Vagina (tissue), 2 donors: ENCODE results near the gene CCDC169. TPM values are rescaled to one million over a fixed set of nuclear protein-coding genes. Genes with fewer than 3 reads are reported as not detected.
"Not testable (repeated sequence)": the region's sequence is repeated elsewhere in the genome, so short reads cannot be mapped to it uniquely, and the experiment has no call there.

ENCODE experiments used
- DNase-seq, 2 donors: peaks; one replicate each; pipeline ENCODE4 v3.0.0-alpha.2; 2017; ENCODE audit errors: extremely low spot score in 2 of 2
- H3K27ac ChIP-seq: fragments of 200-600 bp; sonication (generic); one replicate; pipeline ENCODE4 v1.5.1; 2019
- H3K27me3 ChIP-seq: fragments of 200-600 bp; sonication (generic); one replicate; pipeline ENCODE4 v1.5.1; 2019
- H3K36me3 ChIP-seq, 2 donors: fragments of 200-600 bp; sonication (generic); one replicate each; pipeline ENCODE4 v1.5.1; 2017 to 2019
- H3K4me1 ChIP-seq: fragments of 200-600 bp; sonication (generic); one replicate; pipeline ENCODE4 v1.5.1; 2019
- H3K4me3 ChIP-seq, 2 donors: fragments of 200-600 bp; sonication (generic); 1 replicate in 1 of 2; 2 replicates in 1 of 2; pipeline ENCODE4 v1.5.1; 2016 to 2019
- H3K9me3 ChIP-seq: fragments of 200-600 bp; sonication (generic); one replicate; pipeline ENCODE4 v1.5.1; 2019
- CTCF ChIP-seq, 3 experiments: fragments of 450-650 bp in 2 of 3; fragments of 200-600 bp in 1 of 3; sonication (generic) in 1 of 3; IDR thresholded peaks; one replicate each; pipeline ENCODE4 v1.5.1; 2017 to 2019; ENCODE audit warnings: antibody characterized with exemption in 3 of 3, mild to moderate bottlenecking in 2 of 3, moderate library complexity in 2 of 3
- POLR2A ChIP-seq, 2 donors: fragments of 450-650 bp; IDR thresholded peaks; one replicate each; pipeline ENCODE4 v1.6.1; 2017; ENCODE audit warnings: antibody characterized with exemption in 2 of 2, mild to moderate bottlenecking in 2 of 2, moderate library complexity in 2 of 2
- POLR2AphosphoS5 ChIP-seq, 2 donors: sonication (generic); formaldehyde crosslinking; IDR thresholded peaks; one replicate each; pipeline ENCODE4 v1.9.0; 2017; ENCODE audit warnings: antibody characterized with exemption in 2 of 2, mild to moderate bottlenecking in 2 of 2, low read depth in 1 of 2; ENCODE audit not compliant: insufficient read depth in 1 of 2
- intact Hi-C: fragments of 100-400 bp; cut with DNase I; formaldehyde crosslinking; loops from one replicate; pipeline ENCODE4 v1.15.1; 2023
- total RNA-seq: library from RNA; depleted of rRNA; stranded (reverse); fragments of >200 nt; gene quantifications from one replicate; pipeline ENCODE4 v1.2.3, GENCODE V29; 2016

The CCDC169 gene
- total RNA-seq, 1 donor from 2014 or later, result not detected

GRCh38 chr13:36328821-36329220 lies 31.2 kb upstream of the CCDC169 start:
- H3K4me1 ChIP-seq, result peaks cover 38% of the 10 kb centered on the region
- H3K4me3 ChIP-seq, result no peak overlapping the region
- H3K36me3 ChIP-seq, result peaks cover 0 to 49% of the 10 kb centered on the region in 2 donors
- H3K27ac ChIP-seq, result no peak overlapping the region
- intact Hi-C loops, result no loop called here
- no peak for DNase-seq
- TF ChIP-seq CTCF (IDR thresholded peaks at IDR 0.05) (no peak), POLR2A (IDR thresholded peaks at IDR 0.05) (no peak), POLR2AphosphoS5 (IDR thresholded peaks at IDR 0.05; ENCODE audit: insufficient read depth in 1 of 2, low read depth in 1 of 2) (no peak)
- no peaks in the 10 kb centered on the region for H3K9me3 ChIP-seq
- H3K27me3 ChIP-seq, result no peaks in the 10 kb centered on the region

GRCh38 chr13:36325912-36326311 lies 28.3 kb upstream of the CCDC169 start:
- no peaks in the 10 kb centered on the region for H3K9me3 ChIP-seq
- H3K36me3 ChIP-seq, result peaks cover 0 to 58% of the 10 kb centered on the region in 2 donors
- H3K4me3 ChIP-seq, result no peak overlapping the region
- DNase-seq, result no peak
- no peaks in the 10 kb centered on the region for H3K27me3 ChIP-seq
- H3K4me1 ChIP-seq, result peaks cover 13% of the 10 kb centered on the region
- intact Hi-C loops, result no loop called here
- TF ChIP-seq CTCF (IDR thresholded peaks at IDR 0.05), result no peak
- no peak for TF ChIP-seq POLR2A (IDR thresholded peaks at IDR 0.05)
- TF ChIP-seq POLR2AphosphoS5 (IDR thresholded peaks at IDR 0.05; ENCODE audit: insufficient read depth in 1 of 2, low read depth in 1 of 2), result no peak
- H3K27ac ChIP-seq, result no peak overlapping the region

- H3K9me3 ChIP-seq, H3K27ac ChIP-seq, H3K4me3 ChIP-seq, H3K27me3 ChIP-seq, DNase-seq, intact Hi-C loops: not testable (repeated sequence)
- Histone ChIP-seq H3K36me3 (peaks cover 0 to 58% of the 10 kb centered on the region in 2 donors), H3K4me1 (peaks cover 12% of the 10 kb centered on the region)
These were observed 27.3 kb upstream of the CCDC169 start for GRCh38 chr13:36324881-36325280.

GRCh38 chr13:36323951-36324566 lies 26.4 kb upstream of the CCDC169 start:
- TF ChIP-seq POLR2A (IDR thresholded peaks at IDR 0.05), result no peak
- H3K27ac ChIP-seq, result no peak overlapping the region
- peaks cover 0 to 52% of the 10 kb centered on the region in 2 donors for H3K36me3 ChIP-seq
- no peaks in the 10 kb centered on the region for H3K9me3 ChIP-seq
- no peak overlapping the region for H3K4me3 ChIP-seq
- H3K27me3 ChIP-seq, result no peaks in the 10 kb centered on the region
- H3K4me1 ChIP-seq, result peaks cover 7% of the 10 kb centered on the region
- intact Hi-C loops, result no loop called here
- DNase-seq, result no peak

- DNase-seq, result no peak
- H3K9me3 ChIP-seq, result no peaks in the 10 kb centered on the region
- peaks cover under 1% of the 10 kb centered on the region for H3K4me1 ChIP-seq
- TF ChIP-seq POLR2A (IDR thresholded peaks at IDR 0.05) (no peak), POLR2AphosphoS5 (IDR thresholded peaks at IDR 0.05; ENCODE audit: insufficient read depth in 1 of 2, low read depth in 1 of 2) (no peak), CTCF (IDR thresholded peaks at IDR 0.05) (no peak)
- H3K36me3 ChIP-seq, result peaks cover 0 to 46% of the 10 kb centered on the region in 2 donors
- no peak overlapping the region for H3K4me3 ChIP-seq
- intact Hi-C loops, result no loop called here
- no peaks in the 10 kb centered on the region for H3K27me3 ChIP-seq
- no peak overlapping the region for H3K27ac ChIP-seq
These were observed 25.8 kb upstream of the CCDC169 start for GRCh38 chr13:36323408-36323807.

- H3K9me3 ChIP-seq, H3K27me3 ChIP-seq, DNase-seq, H3K4me1 ChIP-seq, H3K4me3 ChIP-seq, H3K27ac ChIP-seq, intact Hi-C loops: not testable (repeated sequence)
- H3K36me3 ChIP-seq, result peaks cover 0 to 23% of the 10 kb centered on the region in 2 donors
These were observed 22.2 kb upstream of the CCDC169 start for GRCh38 chr13:36319793-36320192.
